Neural cell (in vitro differentiated cells): ENCODE results near the gene JUND. TPM values are rescaled to one million over a fixed set of nuclear protein-coding genes. Genes with fewer than 3 reads are reported as not detected.

Source experiments
- polyA plus RNA-seq: library from polyadenylated mRNA; depleted of rRNA; stranded (reverse); fragments of >200 nt; gene quantifications from 2 replicates; pipeline ENCODE4 v1.2.3, GENCODE V29; 2014
- small RNA-seq, 3 experiments: library from RNA; depleted of rRNA; stranded (forward); fragments of <200 nt; gene quantifications; one replicate each; pipeline ENCODE3, GENCODE V24; 2012

Gene JUND
- polyA plus RNA-seq, 1 donor from 2014 or later: 94.9 TPM

Small RNA genes lying within 50 kb of the gene (small RNA-seq; reads per million reads assigned to genes)
- gene MIR3188 (0 to 0.52 (median 0.16) reads per million in 3 experiments), gene RPL39P38 (0 reads per million in 3 experiments)

Other genes with a start within 250 kb of the JUND start
- gene IL12RB1, start 194.7 kb downstream of the JUND start, polyA plus RNA-seq: not detected in 2 replicates
- gene MAST3, start 183.8 kb downstream of the JUND start, polyA plus RNA-seq: 2.3 and 2.4 TPM in 2 replicates
- 14.8 and 19.1 TPM in 2 replicates for gene PIK3R2, start 128.5 kb downstream of the JUND start, polyA plus RNA-seq
- 0.82 TPM in 1 of 2 replicates, not detected in the other for gene IFI30, start 107.8 kb downstream of the JUND start, polyA plus RNA-seq
- 17.7 and 23.8 TPM in 2 replicates for gene MPV17L2, start 88.4 kb downstream of the JUND start, polyA plus RNA-seq
- 32.3 and 49.4 TPM in 2 replicates for gene RAB3A, start 77.6 kb downstream of the JUND start, polyA plus RNA-seq
- 1.6 and 2.6 TPM in 2 replicates for gene PDE4C, start 55.2 kb downstream of the JUND start, polyA plus RNA-seq
- gene IQCN, start 7.2 kb downstream of the JUND start, polyA plus RNA-seq: 2.5 and 3.7 TPM in 2 replicates
- 382 and 410 TPM in 2 replicates for gene LSM4, start 41.5 kb upstream of the JUND start, polyA plus RNA-seq
- 5.9 and 10.9 TPM in 2 replicates for gene PGPEP1, start 59.0 kb upstream of the JUND start, polyA plus RNA-seq
- 1.6 TPM in 1 of 2 replicates, not detected in the other for gene GDF15, start 104.5 kb upstream of the JUND start, polyA plus RNA-seq
- not detected in 2 replicates for gene LRRC25, start 116.0 kb upstream of the JUND start, polyA plus RNA-seq
- gene SSBP4, start 137.8 kb upstream of the JUND start, polyA plus RNA-seq: 148 and 166 TPM in 2 replicates
- gene ISYNA1, start 156.5 kb upstream of the JUND start, polyA plus RNA-seq: 123 and 164 TPM in 2 replicates
- gene ELL, start 240.4 kb upstream of the JUND start, polyA plus RNA-seq: 7.2 and 8.8 TPM in 2 replicates